ENCODE results near the gene RALGPS1.

Gene RALGPS1

GRCh38 chr9:127029548-127029947 is 115.0 kb downstream of the RALGPS1 start:
- DNase-seq = no peak

- DNase-seq = no peak
Observed at GRCh38 chr9:127030814-127031740, 116.5 kb downstream of the RALGPS1 start.

DNA sequence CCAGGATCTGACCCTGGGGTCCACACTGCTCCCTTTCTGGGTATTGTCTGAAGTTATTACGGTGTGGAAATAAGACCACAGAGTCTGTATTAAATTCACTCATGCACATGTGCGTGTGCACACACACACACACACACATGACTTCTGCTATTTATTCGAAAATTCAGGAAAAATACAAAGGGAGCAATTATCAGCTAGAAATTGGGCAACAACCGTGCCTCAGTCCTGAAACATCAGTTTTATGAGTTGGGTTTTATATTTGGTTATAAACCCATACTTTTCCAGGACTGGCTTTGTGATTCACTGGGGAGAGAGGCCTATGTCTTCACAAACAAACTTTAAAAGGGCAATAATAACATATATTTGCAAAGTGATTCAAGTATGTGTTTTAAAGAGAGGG is 117.7 kb downstream of the RALGPS1 start:
- no peak for DNase-seq

- DNase-seq = no peak
Observed at GRCh38 chr9:127033061-127033460, 118.5 kb downstream of the RALGPS1 start.

DNA sequence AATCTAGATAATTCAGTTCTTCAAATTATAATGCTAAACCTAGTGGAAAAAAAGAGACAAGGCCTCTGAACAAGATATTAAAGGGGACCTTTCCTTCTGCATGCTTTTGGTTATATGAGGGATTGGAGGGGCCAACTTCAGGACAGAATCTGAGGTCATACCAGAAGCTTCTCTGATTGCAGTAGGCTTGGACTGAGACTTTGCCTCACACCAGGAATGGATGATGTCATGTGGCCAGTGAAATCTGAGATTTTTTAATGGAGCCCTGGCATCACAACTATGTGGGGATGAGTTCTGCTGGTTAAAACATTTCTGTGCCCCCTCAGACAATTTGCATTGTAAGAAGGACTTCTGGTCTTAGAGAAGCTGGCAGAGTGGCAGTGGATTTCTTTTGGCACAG is 119.2 kb downstream of the RALGPS1 start:
- DNase-seq = no peak

- DNase-seq = no peak
Observed at GRCh38 chr9:127034691-127035090, 120.1 kb downstream of the RALGPS1 start.

- DNase-seq = no peak
Observed at GRCh38 chr9:127035423-127035822, 120.8 kb downstream of the RALGPS1 start.

GRCh38 chr9:127035948-127036347 is 121.4 kb downstream of the RALGPS1 start:
- DNase-seq = no peak

DNA sequence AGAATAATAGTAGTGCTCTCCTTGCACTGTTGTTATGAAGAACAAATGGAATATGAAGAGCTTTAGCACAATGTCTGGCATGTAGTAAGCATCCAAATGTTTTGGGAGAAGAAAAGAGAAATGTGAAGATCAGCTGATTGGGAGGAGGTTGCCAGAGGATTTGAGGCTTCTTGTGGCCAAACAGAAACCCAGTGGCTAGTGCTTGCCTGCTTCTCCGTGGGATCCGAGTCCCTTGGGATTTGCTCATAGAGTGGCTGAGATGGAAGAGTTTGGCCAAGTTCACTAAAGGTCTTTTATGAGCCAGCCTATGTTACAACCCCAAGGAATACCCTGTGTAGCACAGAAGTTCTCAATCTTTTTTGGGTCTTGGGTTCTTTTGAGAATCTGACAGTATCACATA is 121.9 kb downstream of the RALGPS1 start:
- no peak for DNase-seq

- no peak for DNase-seq
Observed at GRCh38 chr9:127038531-127038930, 123.9 kb downstream of the RALGPS1 start.

GRCh38 chr9:127039492-127039891 is 124.9 kb downstream of the RALGPS1 start:
- no peak for DNase-seq

DNA sequence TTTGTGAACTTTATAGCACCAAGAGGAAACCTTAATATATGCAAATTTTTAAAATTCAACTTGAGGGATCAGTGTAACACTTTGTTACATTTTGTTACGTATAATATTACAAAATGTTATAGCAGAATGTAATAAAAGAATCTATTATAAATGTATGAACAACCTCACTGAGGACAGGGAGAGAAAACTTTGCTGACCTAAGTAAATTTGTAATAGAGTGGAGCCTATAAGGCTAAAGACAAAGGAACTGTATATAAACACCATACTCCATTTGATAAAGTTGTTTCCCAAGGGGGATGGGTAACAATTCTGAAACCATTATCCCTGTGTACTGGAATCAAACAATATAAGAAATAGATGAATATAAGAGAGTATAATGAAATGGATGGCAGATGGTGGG is 130.6 kb downstream of the RALGPS1 start:
- no peak for DNase-seq

- DNase-seq = no peak
Observed at GRCh38 chr9:127047971-127048370, 133.4 kb downstream of the RALGPS1 start.

DNA sequence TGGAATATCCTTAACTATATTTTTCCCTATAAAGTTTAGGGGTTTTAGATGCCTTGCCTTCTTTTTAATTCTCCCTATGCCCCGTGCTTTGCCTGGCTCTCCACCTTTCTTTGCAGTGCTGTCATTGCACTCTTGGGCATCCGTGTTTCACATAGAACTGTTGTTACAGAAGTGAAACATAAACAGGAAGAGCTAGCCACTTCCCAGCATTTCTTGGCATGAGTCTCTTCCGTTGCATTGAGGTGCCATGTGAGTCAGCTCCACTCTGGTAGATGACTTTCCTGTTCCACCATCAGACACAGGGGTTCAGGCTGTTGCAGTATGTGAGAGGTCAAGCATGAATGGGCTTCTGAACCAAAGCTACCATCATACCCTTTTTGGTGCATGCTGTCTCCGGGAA is 134.5 kb downstream of the RALGPS1 start:
- peak; percentile 9 to 20 for DNase-seq

- DNase-seq = no peak
Observed at GRCh38 chr9:127049581-127049980, 135.0 kb downstream of the RALGPS1 start.

DNA sequence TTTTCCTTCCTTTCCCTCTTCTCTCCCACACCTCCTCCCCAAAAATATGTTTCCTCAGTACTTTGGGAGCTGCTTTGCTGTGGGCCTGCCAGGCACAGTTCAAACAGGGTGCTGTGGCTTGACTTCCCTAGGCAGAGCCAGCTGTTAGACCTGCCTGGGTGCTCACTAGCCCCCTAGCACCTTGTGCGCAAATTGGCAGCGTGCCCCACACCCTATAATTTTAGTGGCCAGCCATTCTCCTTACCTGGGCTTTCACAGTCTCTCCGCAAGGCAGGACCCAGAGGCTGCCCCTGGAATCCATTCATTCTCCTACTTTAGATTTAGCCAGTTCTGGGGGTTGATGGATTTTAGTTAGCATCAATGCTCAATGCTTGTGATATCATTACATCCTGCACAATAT is 135.6 kb downstream of the RALGPS1 start:
- no peak for DNase-seq

- no peak for DNase-seq
Observed at GRCh38 chr9:127050591-127051001, 136.0 kb downstream of the RALGPS1 start.

GRCh38 chr9:127051881-127052595 is 137.5 kb downstream of the RALGPS1 start:
- no peak for DNase-seq

GRCh38 chr9:127053057-127053821 is 138.7 kb downstream of the RALGPS1 start:
- no peak for DNase-seq

DNA sequence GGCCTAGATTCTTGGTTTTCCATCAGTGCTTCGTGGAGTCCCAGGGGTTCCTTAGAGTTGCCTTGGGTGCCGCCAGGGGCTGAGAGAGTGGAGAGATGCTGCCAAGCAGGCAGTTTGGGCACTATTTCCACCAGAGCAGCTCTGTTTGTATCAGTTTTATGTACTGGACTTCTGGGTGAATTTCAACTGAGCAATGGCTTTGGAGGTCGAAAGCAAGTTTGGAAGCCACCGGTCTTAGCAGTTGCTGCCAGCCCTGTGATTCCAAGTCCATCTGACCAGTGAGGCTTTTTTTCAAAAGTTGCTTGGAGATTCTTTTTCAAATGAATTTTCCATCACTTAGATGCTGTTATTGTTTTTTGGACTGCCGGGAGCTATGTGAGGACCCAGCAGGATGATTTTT is 139.4 kb downstream of the RALGPS1 start:
- no peak for DNase-seq

DNA sequence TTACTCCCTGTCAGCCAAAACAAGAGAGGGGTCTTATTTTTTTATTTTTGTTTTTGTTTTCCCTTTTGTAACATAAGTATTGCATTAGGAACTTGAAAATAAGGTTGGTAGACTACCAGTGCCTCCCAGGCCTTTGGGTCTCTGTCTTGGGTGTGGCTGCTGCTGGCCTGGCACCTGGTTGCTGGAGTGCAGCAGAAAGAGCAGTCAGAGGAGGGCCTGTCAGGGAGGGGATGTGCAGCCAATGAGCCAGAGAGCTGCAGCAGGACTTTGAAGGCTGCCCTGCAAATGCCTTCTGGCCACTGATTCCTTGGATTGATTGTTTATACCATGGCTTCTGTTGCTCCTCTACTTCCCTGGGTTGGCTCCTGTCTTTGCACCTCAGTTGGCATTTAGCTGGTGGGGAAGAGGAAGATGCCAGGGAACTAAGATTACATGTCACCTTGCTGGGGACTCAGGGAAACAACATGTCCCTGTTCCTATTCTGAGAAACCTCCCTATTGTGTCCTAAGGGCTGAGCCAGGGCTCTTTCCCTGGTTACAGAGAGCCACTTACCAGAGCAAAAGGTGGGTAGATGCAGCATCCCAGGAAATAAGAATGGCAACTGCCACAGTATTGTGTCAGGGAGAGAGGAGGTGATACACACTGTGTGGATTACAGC is 141.3 kb downstream of the RALGPS1 start:
- no peak for DNase-seq

- DNase-seq = no peak
Observed at GRCh38 chr9:127056446-127056845, 141.9 kb downstream of the RALGPS1 start.

All from activated CD4-positive, alpha-beta T cell treated with anti-CD3 and anti-CD28 coated beads, Interleukin-2, amount 50 U/mL, for 48 hours (primary cell).